ENCODE results near the gene TGFBR2.

The TGFBR2 gene

GRCh38 chr3:30604093-30604492 is 2.3 kb upstream of the TGFBR2 start:
- Histone ChIP-seq H3K27me3 (ENCODE audit: low read length) (no peaks in the 10 kb centered on the region), H3F3A (ENCODE audit: insufficient read depth) (peaks cover 46% of the 10 kb centered on the region), H3K36me3 (ENCODE audit: low read length) (0 out of 2 replicates have a peak, but pooled peaks cover 2% of the 10 kb centered on the region), H3K27ac (ENCODE audit: low read depth, low read length) (peak overlapping the region; percentile 85), H2AFZ (ENCODE audit: low read depth, low read length, severe bottlenecking) (peak overlapping the region; percentile 13), H3K9me2 (replicated peaks; ENCODE audit: insufficient read depth, low read length) (no peaks in the 10 kb centered on the region), H3K9me3 (ENCODE audit: insufficient read depth, low read length) (no peaks in the 10 kb centered on the region), H4K20me1 (ENCODE audit: low read depth, low read length) (peaks cover 9% of the 10 kb centered on the region), H3K9ac (ENCODE audit: low read length) (peak overlapping the region; percentile 42), H3K4me3 (ENCODE audit: insufficient read depth, low read length, poor library complexity, severe bottlenecking) (no peak overlapping the region), H3K79me2 (ENCODE audit: insufficient read depth, low read length) (peaks cover 20% of the 10 kb centered on the region), H3K4me2 (ENCODE audit: low read depth, low read length, poor library complexity, severe bottlenecking) (peak overlapping the region; percentile 81)
- TF ChIP-seq EZH2phosphoT487 (conservative IDR thresholded peaks at IDR 0.05; ENCODE audit: low read length) (no peak), CTCF (IDR thresholded peaks at IDR 0.05; ENCODE audit: insufficient read depth, low read length, poor library complexity, severe bottlenecking) (no peak)

GRCh38 chr3:30604558-30604957 is 1.8 kb upstream of the TGFBR2 start:
- no peaks in the 10 kb centered on the region for H3K9me3 ChIP-seq (ENCODE audit: insufficient read depth, low read length)
- peak overlapping the region; percentile 85 for H3K27ac ChIP-seq (ENCODE audit: low read depth, low read length)
- H4K20me1 ChIP-seq (ENCODE audit: low read depth, low read length), result peaks cover 14% of the 10 kb centered on the region
- peak overlapping the region; percentile 5; the same call in 1 of the 2 replicates for H3K9ac ChIP-seq (ENCODE audit: low read length)
- H2AFZ ChIP-seq (ENCODE audit: low read depth, low read length, severe bottlenecking), result peak overlapping the region; percentile 13
- H3F3A ChIP-seq (ENCODE audit: insufficient read depth), result peaks cover 47% of the 10 kb centered on the region
- H3K27me3 ChIP-seq (ENCODE audit: low read length), result no peaks in the 10 kb centered on the region
- peaks cover 24% of the 10 kb centered on the region for H3K79me2 ChIP-seq (ENCODE audit: insufficient read depth, low read length)
- no peaks in the 10 kb centered on the region for H3K9me2 ChIP-seq (replicated peaks; ENCODE audit: insufficient read depth, low read length)
- peak overlapping the region; percentile 81 for H3K4me2 ChIP-seq (ENCODE audit: low read depth, low read length, poor library complexity, severe bottlenecking)
- H3K4me3 ChIP-seq (ENCODE audit: insufficient read depth, low read length, poor library complexity, severe bottlenecking), result no peak overlapping the region
- TF ChIP-seq EZH2phosphoT487 (conservative IDR thresholded peaks at IDR 0.05; ENCODE audit: low read length) (no peak), CTCF (IDR thresholded peaks at IDR 0.05; ENCODE audit: insufficient read depth, low read length, poor library complexity, severe bottlenecking) (no peak)
- 0 out of 2 replicates have a peak, but pooled peaks cover 5% of the 10 kb centered on the region for H3K36me3 ChIP-seq (ENCODE audit: low read length)

- H3K9ac ChIP-seq (ENCODE audit: low read length), result peak overlapping the region; percentile 5; the same call in 1 of the 2 replicates
- H3K27ac ChIP-seq (ENCODE audit: low read depth, low read length), result peak overlapping the region; percentile 85
- no peaks in the 10 kb centered on the region for H3K9me2 ChIP-seq (replicated peaks; ENCODE audit: insufficient read depth, low read length)
- peak overlapping the region; percentile 13 for H2AFZ ChIP-seq (ENCODE audit: low read depth, low read length, severe bottlenecking)
- peaks cover 29% of the 10 kb centered on the region for H3K79me2 ChIP-seq (ENCODE audit: insufficient read depth, low read length)
- no peak overlapping the region for H3K4me3 ChIP-seq (ENCODE audit: insufficient read depth, low read length, poor library complexity, severe bottlenecking)
- H3K36me3 ChIP-seq (ENCODE audit: low read length), result 0 out of 2 replicates have a peak, but pooled peaks cover 5% of the 10 kb centered on the region
- no peaks in the 10 kb centered on the region for H3K9me3 ChIP-seq (ENCODE audit: insufficient read depth, low read length)
- peaks cover 18% of the 10 kb centered on the region for H4K20me1 ChIP-seq (ENCODE audit: low read depth, low read length)
- H3F3A ChIP-seq (ENCODE audit: insufficient read depth), result peaks cover 47% of the 10 kb centered on the region
- peak overlapping the region; percentile 81 for H3K4me2 ChIP-seq (ENCODE audit: low read depth, low read length, poor library complexity, severe bottlenecking)
- TF ChIP-seq CTCF (IDR thresholded peaks at IDR 0.05; ENCODE audit: insufficient read depth, low read length, poor library complexity, severe bottlenecking) (no peak), EZH2phosphoT487 (conservative IDR thresholded peaks at IDR 0.05; ENCODE audit: low read length) (no peak)
- no peaks in the 10 kb centered on the region for H3K27me3 ChIP-seq (ENCODE audit: low read length)
These were observed 1.4 kb upstream of the TGFBR2 start for GRCh38 chr3:30605005-30605404.

All from SU-DHL-6 (cell line).